Hematopoietic multipotent progenitor cell treated with erythropoietin and hydrocortisone succinate and interleukin-3 and kit ligand, for 8 days (in vitro differentiated cells): ENCODE measurements around the gene SKAP1.
"Not testable (repeated sequence)": the region's sequence is repeated elsewhere in the genome, so short reads cannot be mapped to it uniquely, and the experiment has no call there.

ENCODE experiments used
- DNase-seq: peaks from one replicate; pipeline ENCODE4 v3.0.0-alpha.2; 2015

The SKAP1 gene

DNA sequence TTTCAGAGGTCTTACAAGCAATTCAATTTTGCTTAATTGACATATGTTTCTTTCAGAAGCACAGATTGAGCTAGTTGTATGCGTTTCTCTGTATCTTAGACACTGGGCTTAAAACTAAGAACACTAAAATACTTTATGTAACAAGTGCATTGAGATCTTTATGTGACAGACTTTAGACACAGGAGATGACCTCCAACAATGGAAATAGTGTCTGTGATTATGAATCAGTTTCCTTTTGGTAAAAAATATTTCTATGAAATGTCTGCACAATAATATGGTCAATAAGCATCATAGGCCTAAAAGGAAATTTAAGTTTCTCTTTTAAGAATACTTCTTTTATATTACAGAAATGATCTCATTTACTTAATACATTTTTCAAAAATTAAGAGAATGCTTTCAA lies 153.2 kb downstream of the SKAP1 start:
- DNase-seq, result no peak

DNA sequence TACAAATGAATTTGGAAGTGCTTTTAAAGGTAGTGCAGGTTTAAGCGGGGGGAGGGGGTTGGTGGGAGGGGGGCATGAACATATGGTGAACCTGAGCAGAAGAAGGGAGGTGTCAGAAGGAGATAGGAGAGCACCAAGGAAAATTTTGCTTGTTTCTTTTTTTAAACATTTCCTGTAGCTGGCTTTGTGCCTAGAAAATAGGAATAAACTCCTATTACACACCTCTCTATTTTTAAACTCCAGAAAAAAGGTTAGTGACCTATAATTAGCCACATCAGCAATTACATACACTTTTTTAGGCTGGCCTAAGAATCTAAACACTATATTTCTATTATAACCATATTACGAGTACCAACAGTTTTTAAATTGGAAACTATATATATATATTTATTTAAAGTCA lies 159.1 kb downstream of the SKAP1 start:
- no peak for DNase-seq

DNA sequence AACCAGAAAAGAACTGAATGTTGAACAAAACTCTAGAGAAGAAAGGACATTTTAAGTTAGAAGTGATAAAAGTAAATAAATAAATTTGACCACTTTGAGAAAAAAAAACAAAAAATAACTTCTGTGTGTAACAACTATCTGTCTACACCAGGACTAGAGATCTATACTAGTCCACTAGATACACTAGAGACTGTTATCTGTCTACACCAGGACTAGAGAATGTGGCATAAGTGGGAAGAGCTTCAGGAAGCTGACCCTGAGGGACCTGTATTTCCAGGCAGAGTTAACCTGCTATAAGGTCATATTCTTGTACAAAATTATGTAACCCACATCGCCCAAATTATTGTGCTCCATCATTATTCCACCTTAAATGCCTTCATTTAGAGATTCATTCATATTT lies 160.8 kb downstream of the SKAP1 start:
- DNase-seq, result no peak

DNA sequence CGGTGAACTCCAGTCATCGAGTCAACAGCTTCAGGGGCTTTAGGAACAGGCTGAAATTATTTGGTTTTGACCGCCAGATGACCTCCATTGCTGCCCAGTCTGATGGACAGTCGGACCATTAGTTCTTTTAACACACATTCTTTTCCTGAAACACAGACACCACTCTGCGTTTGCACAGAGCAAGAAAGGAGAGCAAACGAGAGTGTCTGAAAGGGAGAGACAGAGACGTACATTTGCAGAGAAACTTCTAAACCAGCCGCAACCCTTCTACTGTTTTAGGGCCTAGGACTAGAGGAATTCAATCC lies 166.3 kb downstream of the SKAP1 start:
- no peak for DNase-seq

DNA sequence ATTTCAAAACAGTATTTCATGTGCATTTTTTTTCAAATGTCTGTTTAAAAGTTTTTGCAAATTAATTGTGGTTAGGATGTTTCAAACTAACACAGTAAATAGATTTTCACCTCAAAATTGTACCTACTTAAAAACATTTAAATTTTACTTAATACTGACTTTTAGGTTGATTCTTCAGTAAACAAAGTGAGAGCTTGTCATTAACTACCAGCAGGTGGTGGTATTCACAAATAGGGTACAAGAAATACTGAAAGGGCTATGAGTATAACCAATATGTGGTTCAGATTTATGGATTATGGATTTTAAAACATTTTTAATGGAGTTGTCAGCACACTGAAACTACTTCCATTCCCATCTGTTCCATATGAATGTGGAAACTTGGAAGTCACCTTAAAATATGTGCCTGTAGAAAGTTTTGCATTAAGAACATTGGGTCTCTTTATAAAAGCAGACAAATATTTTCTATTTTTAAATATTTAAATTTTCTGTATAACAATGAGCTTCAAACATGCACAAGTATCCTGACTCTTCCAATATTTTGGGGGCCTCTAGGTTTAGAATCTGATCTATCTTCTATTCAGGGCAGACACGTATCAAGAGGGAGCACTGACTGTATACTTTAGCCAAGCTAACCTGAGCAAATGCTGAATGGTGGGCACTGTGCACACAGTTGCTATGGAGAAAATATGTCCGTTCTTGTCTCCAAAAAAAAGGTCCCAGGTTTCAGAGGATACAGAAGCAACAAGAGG lies 166.9 kb downstream of the SKAP1 start:
- peak; percentile 34 for DNase-seq

DNA sequence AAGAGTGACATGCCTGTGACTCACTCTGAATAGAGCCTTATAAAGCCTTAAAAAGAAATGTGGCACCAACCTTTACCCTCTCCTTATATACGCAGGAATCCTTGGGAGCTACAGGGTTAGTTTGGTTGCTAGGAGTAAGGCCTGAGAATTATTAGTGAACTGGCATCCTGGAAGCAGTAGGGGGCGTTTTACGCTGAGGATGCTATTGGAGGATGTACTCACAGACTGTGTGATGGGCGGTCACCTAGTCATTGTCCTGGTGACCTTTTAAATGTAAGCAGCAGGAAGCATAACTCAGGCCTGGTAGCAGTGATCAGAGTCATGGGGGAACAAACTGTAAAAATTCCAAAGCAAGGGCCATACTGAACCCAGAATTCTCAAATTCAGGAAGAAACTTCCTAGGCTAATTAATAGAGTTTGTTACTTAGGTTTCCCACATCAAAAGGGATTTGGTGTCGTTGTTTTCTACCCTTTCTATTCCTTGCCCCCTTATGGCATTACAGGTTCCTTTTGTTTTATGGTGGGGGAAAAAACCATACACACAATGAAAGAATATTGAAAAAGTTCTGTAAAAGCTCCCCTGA lies 168.6 kb downstream of the SKAP1 start:
- peak; percentile 37 for DNase-seq

DNA sequence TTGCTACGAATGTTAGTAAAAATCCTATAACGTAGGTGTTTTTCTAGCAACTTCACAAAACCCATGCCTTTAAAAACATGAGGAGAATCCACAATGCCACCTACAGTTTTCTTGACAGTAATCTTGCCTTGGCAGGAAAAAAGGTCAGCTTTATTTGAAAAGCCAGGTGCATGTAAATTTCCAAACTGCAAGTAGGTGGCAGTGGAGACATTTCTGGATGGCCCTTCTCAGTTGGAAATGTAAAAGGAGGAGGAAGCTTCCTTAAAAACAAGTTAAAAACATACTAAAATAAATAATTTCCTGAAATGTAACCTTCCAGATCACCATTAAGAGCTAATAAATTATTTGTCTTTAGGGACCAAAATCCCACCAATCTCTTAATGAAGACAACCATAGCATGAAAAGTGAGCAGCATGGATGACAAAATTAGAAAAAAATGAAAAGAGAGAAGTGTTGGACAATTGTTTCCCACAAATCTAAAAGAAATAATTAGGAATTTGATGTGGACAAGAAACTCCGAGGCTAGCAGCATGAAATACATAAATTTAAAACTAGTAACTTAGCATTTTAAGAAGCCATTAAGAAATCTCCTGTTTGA lies 170.2 kb downstream of the SKAP1 start:
- peak; percentile 31 for DNase-seq

DNA sequence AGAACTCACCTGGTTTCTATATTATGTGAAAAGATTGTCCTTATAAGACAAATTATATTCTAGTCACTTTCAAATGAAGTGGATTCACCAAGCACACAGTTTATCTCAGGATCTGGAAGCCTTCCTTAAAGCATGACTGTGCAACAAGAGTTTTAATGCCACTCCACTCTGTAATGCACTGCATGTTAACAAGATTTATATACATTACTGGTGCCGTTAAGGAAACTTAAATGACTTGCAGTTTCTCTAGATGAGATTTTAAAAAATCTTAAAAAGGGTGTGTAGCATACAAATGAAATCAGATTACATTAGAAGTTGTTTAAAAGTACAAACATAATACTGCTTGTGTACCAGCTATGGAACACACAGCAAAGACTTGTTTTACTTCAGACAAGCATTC lies 171.7 kb downstream of the SKAP1 start:
- no peak for DNase-seq

DNA sequence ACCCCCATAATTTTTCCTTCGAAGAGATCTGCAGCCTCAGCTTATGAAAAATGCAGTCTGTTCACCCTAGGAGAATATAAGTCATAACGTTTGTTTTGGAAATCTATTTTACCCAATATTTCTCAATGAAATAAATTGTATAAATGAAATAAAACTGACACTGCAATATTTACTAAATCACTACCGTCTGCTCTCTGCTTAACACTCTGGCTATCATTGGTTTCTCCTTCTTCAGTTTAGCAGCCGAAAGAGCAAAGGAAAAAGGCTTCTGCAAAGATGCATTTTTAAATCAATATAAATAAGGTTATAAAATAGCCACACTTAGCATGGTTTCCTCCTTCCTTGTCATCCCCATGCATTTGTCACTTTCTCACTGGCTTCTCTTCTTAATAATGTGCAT lies 174.3 kb downstream of the SKAP1 start:
- DNase-seq, result no peak

DNA sequence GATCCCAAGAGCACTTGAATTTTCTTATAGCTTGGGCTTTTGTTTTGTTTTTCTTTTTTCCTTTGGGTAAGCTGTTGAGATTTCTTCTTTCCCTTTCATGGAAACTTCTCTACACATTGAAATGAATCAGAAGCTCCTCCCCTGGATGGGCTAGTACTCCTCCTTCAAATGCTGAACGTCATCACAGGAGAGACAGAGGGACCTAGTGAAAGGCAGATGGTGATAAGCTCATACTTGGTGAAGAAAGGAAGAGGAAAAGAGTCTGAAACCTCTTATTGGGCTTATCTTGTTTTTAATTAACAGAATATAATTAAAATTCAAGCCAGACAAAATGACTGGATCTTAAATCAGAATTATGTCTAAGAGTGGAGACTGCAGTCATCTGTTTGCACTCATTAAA lies 175.1 kb downstream of the SKAP1 start:
- DNase-seq, result no peak

DNA sequence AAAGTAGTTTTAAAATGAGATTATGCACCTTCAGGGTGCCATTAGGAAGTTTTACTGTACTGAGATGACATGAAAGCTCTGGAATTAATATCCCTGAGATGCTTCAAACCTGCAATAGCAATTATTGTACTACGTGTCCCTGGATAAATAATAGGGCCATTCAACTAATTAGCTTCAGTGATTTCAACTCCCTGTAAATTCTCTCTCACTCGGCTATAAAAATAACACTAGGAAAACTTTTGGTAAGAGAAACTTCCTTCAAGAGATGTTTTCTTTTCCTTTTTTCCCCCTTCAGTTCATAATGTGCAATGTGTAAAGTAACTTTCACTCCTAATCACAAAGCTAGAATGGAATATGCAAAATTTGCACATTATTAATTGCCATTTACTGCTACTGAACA lies 176.0 kb downstream of the SKAP1 start:
- DNase-seq, result no peak

DNA sequence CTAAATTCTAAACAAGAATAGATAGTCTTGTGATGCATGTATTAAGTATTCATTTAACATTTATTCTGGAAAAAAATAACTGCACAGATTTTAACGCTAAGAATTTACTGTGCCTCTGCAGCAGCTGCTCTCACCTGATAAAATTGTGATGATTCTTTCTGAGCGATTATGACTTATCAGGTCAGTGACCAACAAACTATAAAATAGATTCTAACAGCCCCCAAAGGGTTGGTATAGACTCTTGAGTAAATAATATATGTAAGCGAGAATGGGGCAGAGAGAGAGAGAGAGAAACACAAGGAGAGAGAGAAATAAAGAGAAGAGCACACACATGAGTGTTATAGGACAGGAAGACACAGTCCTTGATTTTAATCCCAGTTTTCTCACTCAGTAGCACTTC lies 178.1 kb downstream of the SKAP1 start:
- DNase-seq, result no peak

DNA sequence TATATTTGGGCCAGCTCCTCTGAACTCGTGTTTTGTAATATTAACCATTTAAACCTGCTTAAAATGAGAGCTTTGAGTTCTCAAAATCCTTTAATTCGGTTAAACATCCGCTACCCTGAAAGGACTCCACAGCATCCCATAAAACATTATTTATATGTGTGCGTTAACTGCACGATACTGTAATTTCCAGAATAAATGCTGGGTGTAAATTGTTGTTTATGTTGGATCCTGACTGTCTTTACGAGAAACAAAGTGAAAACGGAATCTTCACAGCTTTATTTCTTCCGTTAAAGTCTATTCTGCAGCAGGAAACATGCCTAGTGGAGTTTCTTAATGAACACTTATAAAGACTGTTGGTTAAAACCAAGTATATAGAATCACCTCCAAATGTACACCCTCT lies 179.1 kb downstream of the SKAP1 start:
- no peak for DNase-seq

DNA sequence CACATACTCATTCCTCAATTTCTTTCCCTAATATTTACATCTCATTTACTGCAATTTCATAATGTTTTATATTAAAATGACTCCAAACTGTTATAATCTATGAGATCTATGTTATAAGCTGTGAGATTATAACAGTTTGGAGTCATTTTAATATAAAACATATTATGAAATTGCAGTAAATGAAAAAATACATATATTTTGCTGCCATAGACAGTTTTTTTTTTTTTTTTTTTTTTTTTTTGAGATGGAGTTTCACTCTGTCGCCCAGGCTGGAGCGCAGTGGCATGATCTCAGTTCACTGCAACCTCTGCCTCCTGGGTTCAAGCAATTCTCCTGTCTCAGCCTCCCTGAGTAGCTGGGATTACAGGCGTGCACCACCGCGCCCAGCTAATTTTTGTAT lies 180.0 kb downstream of the SKAP1 start:
- not testable (repeated sequence) for DNase-seq

DNA sequence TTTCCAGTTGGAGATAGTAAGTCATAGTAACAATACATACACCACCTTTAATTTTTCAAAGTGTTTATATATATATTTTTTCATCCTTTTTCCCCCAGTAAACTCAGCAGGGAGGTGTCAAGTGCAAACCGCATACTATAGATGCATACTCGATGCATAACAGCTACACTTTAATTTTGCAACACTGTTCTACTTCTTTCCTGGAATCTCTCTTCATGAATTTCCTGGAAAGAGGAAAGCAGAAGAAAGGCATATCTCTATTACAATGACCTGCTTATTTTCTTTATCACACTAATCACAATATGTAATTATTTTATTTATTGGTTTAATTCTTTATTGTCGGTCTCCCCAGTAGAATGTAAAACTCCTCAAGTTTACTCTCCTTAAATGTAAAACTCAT lies 182.4 kb downstream of the SKAP1 start:
- DNase-seq, result peak; percentile 34

DNA sequence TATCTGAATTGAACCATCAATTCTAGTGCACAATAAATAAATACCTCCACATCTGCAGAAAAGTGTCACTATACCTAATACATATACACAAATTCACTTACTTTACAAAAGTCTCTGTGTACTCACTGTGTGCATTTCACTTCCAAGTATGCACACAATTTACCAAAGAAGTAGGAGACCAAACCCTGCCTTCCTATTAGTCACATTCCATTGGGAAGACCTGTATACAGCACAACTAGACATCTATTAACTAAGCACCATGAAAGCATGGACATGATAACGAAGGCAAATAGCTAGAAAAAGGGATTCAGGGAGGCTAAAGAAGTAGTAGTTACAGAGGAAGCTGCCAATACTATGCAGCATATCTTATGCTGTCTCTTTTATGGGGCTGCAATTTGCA lies 183.0 kb downstream of the SKAP1 start:
- no peak for DNase-seq

DNA sequence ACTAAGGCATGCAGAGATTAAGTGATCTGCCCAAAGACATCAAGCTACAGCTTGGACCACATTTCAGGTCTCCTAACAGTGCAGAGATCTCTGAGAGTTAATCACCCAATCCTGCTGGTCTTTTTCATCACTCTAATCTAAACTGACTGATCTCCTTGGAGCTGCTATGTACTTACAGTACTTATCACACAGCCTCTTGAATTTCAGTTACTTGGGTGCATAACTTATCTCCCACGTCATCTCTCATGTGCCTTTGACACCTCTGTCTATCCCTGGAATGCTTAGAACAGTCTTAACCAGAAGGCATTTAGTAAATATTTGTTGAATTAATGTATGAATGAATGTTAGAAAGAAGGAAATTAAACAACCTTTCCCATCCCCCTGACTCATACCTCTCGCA lies 183.4 kb downstream of the SKAP1 start:
- DNase-seq, result no peak

DNA sequence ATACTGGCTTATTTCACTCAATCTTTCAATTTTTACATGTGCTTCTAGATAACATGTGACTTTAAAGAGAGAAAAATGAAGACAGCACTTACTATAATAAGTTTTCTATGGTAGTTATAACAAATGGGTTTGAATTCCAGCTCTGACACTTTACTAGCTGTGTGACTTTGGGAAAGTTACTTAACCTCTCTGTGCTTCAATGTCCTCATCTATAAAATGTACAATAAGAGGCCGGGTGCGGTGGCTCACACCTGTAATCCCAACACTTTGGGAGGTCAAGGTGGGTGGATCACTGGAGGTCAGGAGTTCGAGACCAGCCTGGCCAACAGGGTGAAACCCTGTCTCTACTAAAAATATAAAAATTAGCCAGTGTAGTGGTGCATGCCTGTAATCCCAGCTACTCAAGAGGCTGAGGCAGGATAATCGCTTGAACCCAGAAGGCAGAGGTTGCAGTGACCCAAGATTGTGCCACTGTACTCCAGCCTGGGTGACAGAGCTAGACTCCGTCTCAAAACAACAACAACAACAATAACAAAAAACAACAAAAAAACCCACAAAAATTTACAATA lies 184.5 kb downstream of the SKAP1 start:
- DNase-seq, result not testable (repeated sequence)

DNA sequence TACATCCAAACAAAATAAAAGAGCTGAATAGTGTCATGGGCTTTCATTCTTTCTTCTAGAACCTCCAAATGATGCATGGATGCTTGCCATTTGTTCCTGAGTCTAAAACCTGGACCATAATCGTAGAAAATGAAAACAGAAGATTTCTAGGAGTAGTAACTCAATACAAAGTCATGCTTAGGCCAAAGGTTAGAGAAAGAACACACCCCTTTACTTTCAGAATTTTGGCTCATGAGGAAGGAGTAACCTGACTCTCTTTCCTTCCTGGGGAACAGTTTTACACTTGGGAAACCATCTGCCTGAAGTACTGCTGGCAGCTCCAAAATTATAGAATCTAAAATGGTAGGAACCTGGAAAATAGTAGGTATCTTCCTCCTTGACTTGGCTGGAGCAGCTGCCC lies 185.2 kb downstream of the SKAP1 start:
- no peak for DNase-seq

DNA sequence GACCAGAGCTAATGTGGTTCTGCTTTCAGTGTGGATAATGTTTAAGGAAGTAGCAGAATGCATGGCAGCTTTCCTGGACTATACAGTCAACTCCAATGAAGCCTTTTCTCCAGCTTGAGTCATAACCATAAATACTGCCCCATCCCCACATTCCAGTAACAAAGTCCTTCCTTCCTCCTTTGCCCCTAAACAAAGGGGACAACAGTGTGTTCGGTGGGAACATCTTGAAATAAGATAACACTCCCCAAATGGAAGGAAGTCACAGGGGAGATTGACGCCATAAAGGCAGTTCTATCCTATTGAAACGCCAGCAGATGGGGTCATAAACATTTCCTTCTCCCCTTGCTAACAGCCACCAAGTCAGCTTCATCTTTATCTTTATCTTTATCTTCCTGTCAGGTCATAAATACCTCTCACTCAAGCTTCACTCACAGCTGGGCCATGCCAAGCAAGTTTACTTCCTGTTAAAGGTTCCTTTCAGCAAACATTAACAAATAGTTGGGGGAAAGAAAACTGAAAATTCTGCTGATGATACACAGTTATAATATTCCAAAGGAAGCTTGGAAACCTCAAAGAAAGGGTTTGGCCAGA lies 185.8 kb downstream of the SKAP1 start:
- DNase-seq, result no peak

DNA sequence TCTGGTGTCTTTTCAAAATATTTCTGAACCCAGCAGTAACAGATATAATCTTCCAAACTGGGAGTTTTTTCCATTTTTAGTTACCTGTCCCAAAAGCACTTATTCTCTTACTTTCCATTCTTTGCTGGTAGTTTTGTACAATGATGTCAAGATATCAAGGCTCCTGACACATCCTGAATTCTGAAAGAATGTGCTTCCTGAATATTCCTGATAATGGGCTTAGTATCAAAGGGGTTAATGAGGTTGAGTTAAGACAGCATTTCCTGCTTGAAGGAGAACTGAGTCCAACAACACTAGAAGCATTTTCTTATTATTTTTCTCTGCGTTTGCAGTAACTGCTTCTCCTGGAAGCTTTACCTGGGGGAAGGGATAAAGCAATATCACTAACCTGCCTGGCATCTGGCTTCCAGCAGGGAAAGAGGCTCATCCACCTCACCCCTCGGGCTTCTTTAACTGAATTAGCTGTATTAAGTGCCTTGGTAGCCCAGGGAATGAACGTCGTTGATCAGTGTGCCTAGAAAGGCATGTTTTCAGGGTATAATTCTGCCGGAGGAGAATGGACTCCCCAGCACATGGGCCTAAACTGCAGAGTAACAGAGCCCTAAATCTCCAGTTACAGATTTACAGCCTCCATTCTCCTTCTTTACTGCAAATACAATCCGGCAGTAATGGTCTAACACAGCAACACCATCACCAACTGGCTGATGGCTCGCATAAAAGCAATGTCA lies 188.1 kb downstream of the SKAP1 start:
- no peak for DNase-seq

DNA sequence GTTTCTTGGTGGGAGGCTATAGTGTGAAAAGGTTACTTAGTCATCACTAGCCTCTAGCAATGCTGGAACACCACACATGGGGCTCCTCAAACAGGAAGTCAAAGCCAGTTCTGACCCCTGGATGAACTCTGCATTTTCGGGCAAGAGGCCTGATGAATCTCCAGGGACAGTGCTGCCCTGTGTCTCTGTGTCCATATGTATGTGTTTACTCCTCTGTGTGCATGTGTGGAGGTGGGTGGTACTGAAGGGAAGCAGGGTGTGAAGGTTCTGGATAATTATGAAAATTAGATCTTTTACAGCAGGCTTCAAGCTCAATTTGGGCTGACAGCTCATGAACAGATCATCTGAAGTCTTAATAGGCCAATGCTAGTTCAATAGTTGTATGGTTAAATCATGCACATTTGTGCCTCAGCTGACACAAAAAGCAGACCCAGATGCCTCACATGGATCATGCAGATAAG lies 188.9 kb downstream of the SKAP1 start:
- no peak for DNase-seq

DNA sequence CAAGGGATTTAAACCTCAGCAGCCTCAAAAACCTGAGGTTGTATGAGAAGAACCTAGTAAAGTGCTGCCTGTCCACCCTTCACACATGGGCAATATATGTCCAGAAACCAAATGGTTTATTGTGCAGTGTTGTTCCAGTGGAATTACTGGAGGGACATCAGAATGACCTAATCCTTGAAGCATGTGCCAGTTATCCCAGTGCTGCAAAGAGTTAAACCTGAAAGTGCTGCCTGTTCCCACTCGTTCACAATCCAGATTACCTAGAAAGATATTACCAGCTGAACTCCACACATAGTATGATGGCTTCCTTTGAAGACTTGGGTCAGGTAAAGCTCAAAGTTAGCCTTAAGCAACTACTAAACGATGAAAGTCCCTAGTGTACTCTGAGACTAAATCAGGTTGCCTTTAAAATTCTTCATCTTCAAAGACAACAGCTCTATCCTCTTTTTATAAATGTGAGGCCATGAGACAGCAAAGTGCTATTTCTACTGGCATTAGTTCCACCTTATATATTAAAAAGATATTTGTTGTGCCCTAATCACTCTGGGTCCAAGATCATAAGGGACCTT lies 189.4 kb downstream of the SKAP1 start:
- no peak for DNase-seq
